ENCODE data around the gene PPARD. TPM values are rescaled to one million over a fixed set of nuclear protein-coding genes. Genes with fewer than 3 reads are reported as not detected.
A peak's percentile ranks its signal among the peaks of the same experiment; 100 is the strongest.
"Not testable (repeated sequence)": the region's sequence is repeated elsewhere in the genome, so short reads cannot be mapped to it uniquely, and the experiment has no call there.

Gene PPARD
- total RNA-seq, 1 donor from 2014 or later, result 15.1 TPM

GRCh38 chr6:35310265-35310831, 32.0 kb upstream of the PPARD start:
- intact Hi-C loops (cut with micrococcal nuclease), result no loop called here
- DNase-seq (no peak), ATAC-seq (no peak)

GRCh38 chr6:35311390-35312075, 30.8 kb upstream of the PPARD start:
- DNase-seq (no peak), ATAC-seq (no peak)
- intact Hi-C loops (cut with micrococcal nuclease), result no loop called here

GRCh38 chr6:35312076-35312800, 30.1 kb upstream of the PPARD start:
- intact Hi-C loops (cut with micrococcal nuclease), result no loop called here
- DNase-seq, result no peak
- no peak for ATAC-seq

DNA sequence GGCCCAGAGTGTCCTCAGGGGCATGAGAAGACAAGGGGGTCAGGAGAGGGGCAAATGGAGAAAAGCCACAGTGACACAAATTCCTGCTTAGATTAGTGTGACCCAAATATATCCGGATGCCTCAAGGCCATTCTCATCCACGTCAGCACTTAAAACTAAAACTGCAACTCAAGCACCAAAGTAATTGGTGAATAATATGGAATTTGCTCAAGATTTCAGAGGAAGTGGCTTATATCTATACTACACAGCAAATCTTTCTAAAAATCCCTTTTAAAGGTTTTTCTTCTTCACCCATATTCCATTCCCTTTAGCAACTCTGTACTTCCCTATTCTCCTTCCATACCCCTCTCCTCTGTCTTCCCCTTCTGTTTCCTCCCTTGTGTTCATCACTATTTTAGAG, 29.6 kb upstream of the PPARD start:
- intact Hi-C loops (cut with micrococcal nuclease), result no loop called here

DNA sequence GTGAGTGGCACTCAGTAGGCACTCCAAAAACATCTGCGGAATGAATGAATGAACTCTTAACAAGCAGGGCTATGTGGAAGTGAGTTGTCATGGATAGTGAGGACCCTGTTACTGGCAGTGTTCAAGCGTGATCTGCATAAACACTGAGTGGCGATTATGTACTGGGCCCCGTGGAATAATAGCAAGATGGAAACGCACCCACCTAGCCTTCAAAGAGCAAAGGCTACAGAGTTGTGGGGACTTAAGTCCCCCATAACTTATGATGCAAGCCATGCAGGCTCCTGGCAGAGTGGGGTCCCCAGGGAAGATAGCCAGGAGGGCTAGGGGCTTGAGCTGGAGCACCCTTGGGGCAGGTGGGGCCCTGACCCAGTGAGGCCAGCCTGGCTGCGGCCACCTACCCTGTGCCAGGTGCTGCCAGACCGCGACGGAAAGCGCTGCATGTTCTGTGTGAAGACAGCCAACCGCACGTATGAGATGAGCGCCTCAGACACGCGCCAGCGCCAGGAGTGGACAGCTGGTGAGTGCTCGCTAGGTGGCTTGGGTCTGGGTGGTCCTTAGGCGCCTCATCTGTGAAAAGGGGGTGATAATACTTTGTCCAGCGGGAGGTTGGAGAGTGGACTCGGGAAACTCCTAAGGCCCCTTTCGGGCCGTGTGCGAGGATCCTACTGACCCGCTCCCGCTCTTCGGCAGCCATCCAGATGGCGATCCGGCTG, 24.7 kb upstream of the PPARD start:
- intact Hi-C loops (cut with micrococcal nuclease), result no loop called here
- peak; percentile 47 for ATAC-seq
- no peak for DNase-seq

More for the DNA sequence above, 29.6 kb upstream of the PPARD start:
- ATAC-seq, result no peak
- DNase-seq, result no peak

DNA sequence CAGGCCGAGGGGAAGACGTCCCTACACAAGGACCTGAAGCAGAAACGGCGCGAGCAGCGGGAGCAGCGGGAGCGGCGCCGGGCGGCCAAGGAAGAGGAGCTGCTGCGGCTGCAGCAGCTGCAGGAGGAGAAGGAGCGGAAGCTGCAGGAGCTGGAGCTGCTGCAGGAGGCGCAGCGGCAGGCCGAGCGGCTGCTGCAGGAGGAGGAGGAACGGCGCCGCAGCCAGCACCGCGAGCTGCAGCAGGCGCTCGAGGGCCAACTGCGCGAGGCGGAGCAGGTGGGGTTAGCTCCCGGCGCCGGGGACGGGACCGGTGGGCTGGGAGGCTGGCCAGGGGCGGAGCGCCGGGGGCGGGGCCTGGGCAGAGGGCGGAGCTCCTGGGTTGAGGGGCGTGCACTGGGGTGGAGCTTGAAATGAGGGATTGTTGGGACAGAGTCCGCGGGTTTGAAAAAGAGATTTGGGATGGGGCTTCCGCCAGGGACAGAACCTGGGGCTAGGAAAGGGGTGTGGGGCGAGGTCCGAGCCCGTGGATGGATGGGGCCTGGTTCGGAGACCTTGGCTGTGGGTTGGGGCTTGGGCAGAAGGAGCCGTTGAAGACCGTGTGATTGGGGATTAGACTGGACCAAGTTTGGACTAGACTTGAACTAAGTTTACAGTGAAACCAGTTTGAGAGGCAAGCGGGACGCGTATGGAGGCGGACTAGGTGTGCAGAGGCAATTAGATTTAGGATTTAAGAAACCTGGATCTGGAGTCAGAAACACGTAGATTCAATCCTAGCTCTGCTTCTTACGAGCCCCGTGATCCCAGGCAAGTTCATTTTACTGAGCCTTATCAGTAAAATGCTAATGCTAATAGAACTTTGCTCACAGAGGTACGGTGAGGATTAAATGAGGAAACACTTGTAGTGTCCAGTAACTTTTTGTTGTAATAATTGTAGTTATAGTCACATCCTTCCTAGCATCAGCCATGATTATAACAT, 23.9 kb upstream of the PPARD start:
- intact Hi-C loops (cut with micrococcal nuclease), result no loop called here
- ATAC-seq (peak; percentile 100), DNase-seq (peak; percentile 90)

GRCh38 chr6:35319346-35320030, 22.9 kb upstream of the PPARD start:
- intact Hi-C loops (cut with micrococcal nuclease), result no loop called here
- DNase-seq (no peak), ATAC-seq (no peak)

- intact Hi-C loops (cut with micrococcal nuclease), result no loop called here
- no peak for DNase-seq
- no peak for ATAC-seq
Measured at GRCh38 chr6:35320031-35320410, 22.3 kb upstream of the PPARD start.

DNA sequence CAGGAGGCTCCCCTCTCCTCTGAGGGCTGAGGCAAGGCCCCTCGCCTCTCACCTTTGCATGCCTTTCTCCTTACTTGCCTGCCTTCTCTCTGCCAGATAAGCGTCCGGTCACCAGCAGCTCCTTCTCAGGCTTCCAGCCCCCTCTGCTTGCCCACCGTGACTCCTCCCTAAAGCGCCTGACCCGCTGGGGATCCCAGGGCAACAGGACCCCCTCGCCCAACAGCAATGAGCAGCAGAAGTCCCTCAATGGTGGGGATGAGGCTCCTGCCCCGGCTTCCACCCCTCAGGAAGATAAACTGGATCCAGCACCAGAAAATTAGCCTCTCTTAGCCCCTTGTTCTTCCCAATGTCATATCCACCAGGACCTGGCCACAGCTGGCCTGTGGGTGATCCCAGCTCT, 21.3 kb upstream of the PPARD start:
- intact Hi-C loops (cut with micrococcal nuclease), result no loop called here
- ATAC-seq, result no peak

GRCh38 chr6:35327349-35328027, 14.9 kb upstream of the PPARD start:
- intact Hi-C loops (cut with micrococcal nuclease), result no loop called here
- ATAC-seq (peak; percentile 83), DNase-seq (peak; percentile 61)

More for the DNA sequence above, 21.3 kb upstream of the PPARD start:
- DNase-seq, result no peak

- intact Hi-C loops (cut with micrococcal nuclease), result no loop called here
- ATAC-seq (no peak), DNase-seq (no peak)
Measured at GRCh38 chr6:35328108-35328723, 14.1 kb upstream of the PPARD start.

- ATAC-seq; DNase-seq; intact Hi-C loops (cut with micrococcal nuclease): not testable (repeated sequence)
Measured at GRCh38 chr6:35328965-35329364, 13.4 kb upstream of the PPARD start.

GRCh38 chr6:35330541-35331119, 11.7 kb upstream of the PPARD start:
- ATAC-seq (no peak), DNase-seq (no peak)
- intact Hi-C loops (cut with micrococcal nuclease), result no loop called here

GRCh38 chr6:35332074-35332887, 10.1 kb upstream of the PPARD start:
- DNase-seq, result peak; percentile 61
- ATAC-seq, result peak; percentile 65

DNA sequence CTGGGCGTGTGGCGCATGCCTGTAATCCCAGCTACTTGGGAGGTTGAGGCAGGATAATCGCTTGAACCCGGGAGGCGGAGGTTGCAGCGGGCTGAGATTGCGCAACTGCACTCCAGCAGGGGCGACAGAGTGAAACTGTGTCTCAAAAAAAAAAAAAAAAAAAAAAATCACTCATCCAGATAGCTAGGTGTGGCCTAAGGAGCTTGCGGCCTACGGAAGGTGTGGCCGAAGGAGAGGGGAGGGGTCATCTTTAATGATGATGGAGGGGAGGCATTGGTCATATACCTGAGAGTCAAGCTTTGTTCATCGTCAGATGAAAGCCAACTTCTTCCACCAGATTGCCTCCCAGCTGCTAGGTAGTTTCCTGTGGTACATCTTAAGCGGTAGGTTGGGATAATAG, 801 bp upstream of the PPARD start:
- ATAC-seq, result no peak
- intact Hi-C loops (cut with micrococcal nuclease), result loop anchor here (5.0 kb wide), 1 partner anchor 106 kb away; no protein-coding TSS in a partner anchor
- DNase-seq, result no peak

More at GRCh38 chr6:35332074-35332887, 10.1 kb upstream of the PPARD start:
- intact Hi-C loops (cut with micrococcal nuclease), result not testable (repeated sequence)

Data from left ventricle myocardium superior (tissue), 1 donor.